Spleen (tissue), 7 donors: Measurements from ENCODE around the gene MSRB2.

Experiments used
- CTCF ChIP-seq, 11 experiments: fragments of 200-600 bp in 7 of 11; fragments of 450-650 bp in 4 of 11; sonication (generic) in 4 of 11; IDR thresholded peaks in 8 of 11; conservative IDR thresholded peaks in 3 of 11; 1 replicate in 7 of 11; 2 replicates in 4 of 11; pipeline versions ENCODE4 v1.4.0 to v1.8.0; 2016 to 2021; ENCODE audit warnings: antibody characterized with exemption in 11 of 11, inconsistent platforms in 4 of 11, mild to moderate bottlenecking in 1 of 11
- POLR2A ChIP-seq, 3 donors: fragments of 450-650 bp; IDR thresholded peaks; one replicate each; pipeline ENCODE4 v1.5.1; 2017; ENCODE audit warnings: antibody characterized with exemption in 3 of 3, mild to moderate bottlenecking in 1 of 3
- POLR2AphosphoS5 ChIP-seq, 3 donors: sonication (generic); formaldehyde crosslinking; IDR thresholded peaks; one replicate each; pipeline ENCODE4 v1.5.1; 2017; ENCODE audit warnings: antibody characterized with exemption in 3 of 3
- donor health status: DM: no; HTN: no; CAD: no; lungs with moderate emphysema.
- donor health status: DM: no; HTN: no; CAD: no.
- donor health status: DM: no; HTN: no; CAD: no.

- TF ChIP-seq CTCF (IDR thresholded peaks at IDR 0.05 in 8 of 11, conservative IDR thresholded peaks at IDR 0.05 in 3 of 11) (no peak), POLR2AphosphoS5 (IDR thresholded peaks at IDR 0.05) (no peak), POLR2A (IDR thresholded peaks at IDR 0.05) (no peak)
Observed at GRCh38 chr10:23121135-23121534, 25.8 kb downstream of the MSRB2 start.
